K562 (cell line): ENCODE results near the gene PTPRC. TPM values are rescaled to one million over a fixed set of nuclear protein-coding genes. Genes with fewer than 3 reads are reported as not detected.

Experiments
- ATAC-seq: fragments of 200-7000 bp; cut with Tn5 transposase; 3 replicates; pipeline ENCODE4 v1.9.1; 2020; ENCODE audit warnings: moderate library complexity
- BruUV-seq: library from RNA; stranded (reverse); fragments of 400-500 nt; replicated peaks from 2 replicates; lab custom pipeline; 2021; lab: Mats Ljungman, UMichigan
- CTCF ChIA-PET: fragments of 300-600 bp; formaldehyde crosslinking; extraction: SDS; loops from one replicate; lab custom pipeline; 2021; ENCODE audit warnings: low intra/inter-chr PET ratio; lab: Yijun Ruan, JAX
- POLR2A ChIA-PET: fragments of 300-600, 350-650 bp; sonication (Branson Sonifier 250); formaldehyde crosslinking; extraction: SDS; loops from one replicate; lab custom pipeline; 2021; ENCODE audit warnings: antibody characterized with exemption, inconsistent platforms; lab: Yijun Ruan, JAX
- DNase-seq, 4 experiments: peaks; one replicate each; pipeline versions ENCODE4 v3.0.0 to v3.0.0-alpha.2; 2011 to 2018; ENCODE audit warnings: low spot score in 3 of 4, mixed read lengths in 3 of 4; ENCODE audit errors: extremely low read depth in 1 of 4
- FAIRE-seq: peaks from 2 replicates; lab custom pipeline; 2011; peaks lifted over from hg19 to GRCh38; lab: Jason Lieb, UNC
- H2AFZ ChIP-seq: 2 replicates; pipeline ENCODE4 v1.6.0; 2011; ENCODE audit warnings: low read depth, low read length, control low read depth, inconsistent platforms
- H3K27ac ChIP-seq: fragments of 200-600 bp; 3 replicates; pipeline ENCODE4 v1.8.0; 2011; ENCODE audit warnings: low read depth, mild to moderate bottlenecking, control low read depth, inconsistent platforms, low read length, moderate library complexity, mixed read lengths; ENCODE audit errors: extremely low read depth
- H3K27me3 ChIP-seq, 2 experiments: fragments of 300-600 bp in 1 of 2; 2 replicates in 1 of 2; 3 replicates in 1 of 2; pipeline versions ENCODE4 v1.6.0 to v1.8.0; 2011; ENCODE audit warnings: inconsistent platforms in 2 of 2, low read length in 2 of 2, mild to moderate bottlenecking in 1 of 2, mixed read lengths in 1 of 2, moderate library complexity in 1 of 2; ENCODE audit not compliant: control insufficient read depth in 2 of 2, insufficient read depth in 2 of 2
- H3K36me3 ChIP-seq: fragments of 300-600 bp; 3 replicates; pipeline ENCODE4 v1.8.0; 2011; ENCODE audit warnings: mild to moderate bottlenecking, low read length, inconsistent platforms; ENCODE audit not compliant: control insufficient read depth, insufficient read depth
- H3K4me1 ChIP-seq, 2 experiments: fragments of 200-600 bp in 1 of 2; replicated peaks in 1 of 2; 2 replicates in 1 of 2; 3 replicates in 1 of 2; pipeline versions ENCODE4 v1.5.1 to v1.8.0; 2011; ENCODE audit warnings: inconsistent platforms in 2 of 2, low read length in 2 of 2, mild to moderate bottlenecking in 1 of 2, mixed read lengths in 1 of 2, moderate library complexity in 1 of 2; ENCODE audit not compliant: control insufficient read depth in 2 of 2, insufficient read depth in 2 of 2
- H3K4me2 ChIP-seq: 2 replicates; pipeline ENCODE4 v1.6.1; 2011; ENCODE audit warnings: low read length, control low read depth, inconsistent platforms, mixed read lengths; ENCODE audit not compliant: insufficient read depth
- H3K4me3 ChIP-seq: fragments of 200-600 bp; sonication (generic), shearing (Covaris generic); 2 replicates; pipeline ENCODE4 v1.5.1; 2016; ENCODE audit warnings: control low read depth, inconsistent platforms
- H3K79me2 ChIP-seq: fragments of 200-600 bp; 3 replicates; pipeline ENCODE4 v1.8.0; 2011; ENCODE audit warnings: low read length, inconsistent platforms; ENCODE audit not compliant: control insufficient read depth, insufficient read depth
- H3K9ac ChIP-seq, 2 experiments: 2 replicates each; pipeline versions ENCODE4 v1.6.0 to v1.6.1; 2011; ENCODE audit warnings: low read depth in 2 of 2, low read length in 2 of 2, control low read depth in 1 of 2, inconsistent platforms in 1 of 2, mild to moderate bottlenecking in 1 of 2, mixed read lengths in 1 of 2; ENCODE audit not compliant: insufficient read depth in 1 of 2
- H3K9me1 ChIP-seq: one replicate; pipeline ENCODE4 v1.6.0; 2011; ENCODE audit warnings: inconsistent platforms, mild to moderate bottlenecking, low read length, moderate library complexity; ENCODE audit not compliant: control insufficient read depth, insufficient read depth
- H3K9me3 ChIP-seq: replicated peaks from 2 replicates; pipeline ENCODE4 v1.5.1; 2011; ENCODE audit warnings: low read depth, low read length, inconsistent platforms; ENCODE audit not compliant: control insufficient read depth, insufficient read depth
- H4K20me1 ChIP-seq: replicated peaks from 2 replicates; pipeline ENCODE4 v1.6.1; 2011; ENCODE audit warnings: low read length, inconsistent platforms, mixed read lengths; ENCODE audit not compliant: control insufficient read depth, insufficient read depth
- BACH1 ChIP-seq: fragments of 200-800 bp; sonication (Bioruptor generic); IDR thresholded peaks from 2 replicates; pipeline ENCODE4 v1.6.1; 2016; ENCODE audit warnings: missing genetic modification characterization, missing compliant biosample characterization
- EGR1 ChIP-seq: fragments of 450-650 bp; conservative IDR thresholded peaks from 2 replicates; pipeline ENCODE4 v1.6.1; 2017; ENCODE audit warnings: mild to moderate bottlenecking
- FOXJ3 ChIP-seq: sonication (generic); formaldehyde crosslinking; IDR thresholded peaks from 2 replicates; pipeline ENCODE4 v1.4.0; 2020; ENCODE audit warnings: mild to moderate bottlenecking, missing genetic modification reagents
- HMG20A ChIP-seq: fragments of 450-650 bp; formaldehyde crosslinking; conservative IDR thresholded peaks from 2 replicates; pipeline ENCODE4 v1.4.0; 2020; ENCODE audit warnings: mild to moderate bottlenecking, mixed read lengths
- PML ChIP-seq: IDR thresholded peaks from 2 replicates; pipeline ENCODE4 v1.6.1; 2012; ENCODE audit warnings: low read length, inconsistent platforms
- SMC3 ChIP-seq: conservative IDR thresholded peaks from 2 replicates; pipeline ENCODE4 v1.6.1; 2011; ENCODE audit warnings: low read depth, low read length, improper control_type of control experiment; ENCODE audit not compliant: insufficient read depth
- SNIP1 ChIP-seq: fragments of 450-650 bp; IDR thresholded peaks from 2 replicates; pipeline ENCODE4 v1.7.1; 2017; ENCODE audit warnings: low read depth, mild to moderate bottlenecking
- SREBF1 ChIP-seq: fragments of 150-350 bp; IDR thresholded peaks from 2 replicates; pipeline ENCODE4 v1.6.1; 2014; ENCODE audit warnings: antibody characterized with exemption, low read depth, low read length, borderline replicate concordance
- TEAD1 ChIP-seq, 2 experiments: fragments of 450-650 bp in 1 of 2; sonication (generic) in 1 of 2; formaldehyde crosslinking; IDR thresholded peaks; 2 replicates each; pipeline versions ENCODE4 v1.4.0 to v1.8.0; 2020 to 2022; ENCODE audit warnings: mild to moderate bottlenecking in 2 of 2, missing genetic modification reagents in 1 of 2
- WGBS: fragments of 100-300 bp; shearing (Covaris generic); methylation state at CpG from one replicate; pipeline ENCODE4 v1.1.6; 2016; ENCODE audit warnings: low coverage, mixed read lengths; ENCODE audit not compliant: insufficient coverage; ENCODE audit errors: missing lambda C conversion rate; 5-methylcytosine and 5-hydroxymethylcytosine counted together
- in situ Hi-C: fragments of 300-500 bp; cut with MboI; formaldehyde crosslinking; loops from 4 replicates; pipeline ENCODE4 v1.15.0; 2018; ENCODE audit warnings: inconsistent platforms, mixed read lengths
- intact Hi-C: fragments of 100-400 bp; cut with micrococcal nuclease; formaldehyde crosslinking; loops from 2 replicates; pipeline ENCODE4 v1.14.2; 2022
- polyA plus RNA-seq, 8 experiments: library from polyadenylated mRNA; depleted of rRNA in 4 of 8; stranded (reverse) in 5 of 8; unstranded in 3 of 8; fragments of >200 nt; fragmentation: Nextera tagmentation in 2 of 8; fragmentation: Illumina TruSeq in 1 of 8; extraction: Ambion mirVana in 2 of 8; extraction: Trizol in 1 of 8; gene quantifications; 2 replicates each; pipeline versions ENCODE4 v1.2.1 to v1.2.3, GENCODE V29; 2011 to 2014; ENCODE audit warnings: inconsistent platforms in 1 of 8, missing spikeins in 1 of 8
- total RNA-seq, 7 experiments: library from RNA; depleted of rRNA in 6 of 7; stranded (reverse); fragments of >200 nt in 6 of 7; fragmentation: Illumina TruSeq in 2 of 7; extraction: Trizol in 2 of 7; gene quantifications; 2 replicates each; pipeline versions ENCODE4 v1.2.1 to v1.2.3, GENCODE V29; 2011 to 2021; ENCODE audit warnings: low replicate concordance in 1 of 7

The PTPRC gene
- total and polyA plus RNA-seq, 9 of the 15 experiments (the other 6 are each of a cell fraction or from before 2014, with no cell fraction given): 7.1 to 107 (median 62.9) TPM

DNA sequence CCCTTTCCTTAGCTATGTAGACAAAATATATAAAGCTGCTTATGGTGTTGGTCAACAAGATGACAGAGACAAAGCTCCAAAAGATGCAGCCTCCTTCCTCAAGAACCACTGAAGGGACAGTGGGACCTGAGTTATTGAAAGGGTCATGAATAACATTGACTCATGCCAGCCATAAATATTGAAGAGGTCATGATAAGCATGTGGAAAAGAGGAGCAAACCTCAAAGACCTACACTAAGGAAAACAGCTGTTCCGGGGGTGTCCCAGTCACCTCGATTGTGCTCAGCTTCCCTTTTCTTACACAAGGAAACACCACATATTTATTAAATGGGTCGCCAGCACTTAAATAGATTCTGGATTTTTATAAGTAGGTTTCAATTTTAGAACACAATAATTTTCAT is 112.9 kb downstream of the PTPRC start:
- Histone ChIP-seq H3K4me3 (no peak overlapping the region), H3K79me2 (no peaks in the 10 kb centered on the region), H3K27me3 (no peaks in the 10 kb centered on the region), H3K9me3 (no peaks in the 10 kb centered on the region), H3K27ac (no peak overlapping the region), H4K20me1 (no peaks in the 10 kb centered on the region), H3K4me2 (no peak overlapping the region), H3K4me1 (no peaks in the 10 kb centered on the region), H3K36me3 (peaks cover 20% of the 10 kb centered on the region; the same call in 2 of the 3 replicates), H3K9me1 (no peaks in the 10 kb centered on the region), H2AFZ (no peak overlapping the region), H3K9ac (no peak overlapping the region)
- in situ Hi-C loops: loop anchor here (25.0 kb wide), 1 partner anchor 1761 kb away; no protein-coding TSS in a partner anchor
- CTCF ChIA-PET: no interaction called here
- POLR2A ChIA-PET: no interaction called here
- ATAC-seq (no peak), DNase-seq (no peak), FAIRE-seq (no peak)
- TF ChIP-seq BACH1 (tag): no peak
- no peak for TF ChIP-seq EGR1
- TF ChIP-seq SMC3: no peak
- TF ChIP-seq SREBF1: no peak
- no peak for TF ChIP-seq FOXJ3 (CRISPR knock-in tag)
- TF ChIP-seq SNIP1: no peak
- TF ChIP-seq HMG20A (CRISPR knock-in tag): no peak
- no peak for TF ChIP-seq TEAD1 (CRISPR knock-in tag; IDR thresholded peaks at IDR 0.05)
- TF ChIP-seq PML: no peak
- WGBS: 38% methylated on average over 3 of the region's 3 CpGs
- intact Hi-C loops: no loop called here
- BruUV-seq: no TSS peak
